Measurements from ENCODE around the gene KRT26.

Gene KRT26

GRCh38 chr17:40726919-40727318 lies 45.1 kb downstream of the KRT26 start:
- DNase-seq (ENCODE audit: low spot score): no peak
- no peak for TF ChIP-seq CTCF (IDR thresholded peaks at IDR 0.05; ENCODE audit: borderline replicate concordance, control extremely low read depth, extremely low read depth, insufficient read depth, missing control alignments)
- in situ Hi-C loops (cut with MboI; ENCODE audit: low sequenced_read_pairs, unreplicated experiment): no loop called here

- in situ Hi-C loops (cut with MboI; ENCODE audit: low sequenced_read_pairs, unreplicated experiment): no loop called here
- DNase-seq (ENCODE audit: low spot score): no peak
- TF ChIP-seq CTCF (IDR thresholded peaks at IDR 0.05; ENCODE audit: borderline replicate concordance, control extremely low read depth, extremely low read depth, insufficient read depth, missing control alignments): no peak
Observed at GRCh38 chr17:40724656-40725055, 47.3 kb downstream of the KRT26 start.

GRCh38 chr17:40722241-40722640 lies 49.8 kb downstream of the KRT26 start:
- DNase-seq (ENCODE audit: low spot score): no peak
- in situ Hi-C loops (cut with MboI; ENCODE audit: low sequenced_read_pairs, unreplicated experiment): no loop called here
- no peak for TF ChIP-seq CTCF (IDR thresholded peaks at IDR 0.05; ENCODE audit: borderline replicate concordance, control extremely low read depth, extremely low read depth, insufficient read depth, missing control alignments)

GRCh38 chr17:40720899-40721298 lies 51.1 kb downstream of the KRT26 start:
- TF ChIP-seq CTCF (IDR thresholded peaks at IDR 0.05; ENCODE audit: borderline replicate concordance, control extremely low read depth, extremely low read depth, insufficient read depth, missing control alignments): no peak
- in situ Hi-C loops (cut with MboI; ENCODE audit: low sequenced_read_pairs, unreplicated experiment): no loop called here
- DNase-seq (ENCODE audit: low spot score): no peak

- TF ChIP-seq CTCF (IDR thresholded peaks at IDR 0.05; ENCODE audit: borderline replicate concordance, control extremely low read depth, extremely low read depth, insufficient read depth, missing control alignments): no peak
Observed at GRCh38 chr17:40718930-40719329, 53.1 kb downstream of the KRT26 start.

GRCh38 chr17:40717776-40718175 lies 54.2 kb downstream of the KRT26 start:
- DNase-seq (ENCODE audit: low spot score): no peak
- in situ Hi-C loops (cut with MboI; ENCODE audit: low sequenced_read_pairs, unreplicated experiment): no loop called here
- TF ChIP-seq CTCF (IDR thresholded peaks at IDR 0.05; ENCODE audit: borderline replicate concordance, control extremely low read depth, extremely low read depth, insufficient read depth, missing control alignments): no peak

More at GRCh38 chr17:40718930-40719329, 53.1 kb downstream of the KRT26 start:
- in situ Hi-C loops (cut with MboI; ENCODE audit: low sequenced_read_pairs, unreplicated experiment): no loop called here
- no peak for DNase-seq (ENCODE audit: low spot score)

Measured in GM13976 (cell line).